ENCODE data around the gene HNRNPDL.
"Not testable (repeated sequence)": the region's sequence is repeated elsewhere in the genome, so short reads cannot be mapped to it uniquely, and the experiment has no call there.

GRCh38 chr4:82390061-82390460 lies 40.2 kb downstream of the HNRNPDL start:
- not testable (repeated sequence) for TF ChIP-seq CTCF (tag by site-specific recombination; IDR thresholded peaks at IDR 0.05); ZNF114 (tag by site-specific recombination; IDR thresholded peaks at IDR 0.05); ZNF449 (tag by site-specific recombination; IDR thresholded peaks at IDR 0.05); ZNF558 (tag by site-specific recombination; IDR thresholded peaks at IDR 0.05); ZEB2 (tag by site-specific recombination; IDR thresholded peaks at IDR 0.05); SETDB1 (IDR thresholded peaks at IDR 0.05; ENCODE audit: insufficient read length, low read length); REST (tag by site-specific recombination; IDR thresholded peaks at IDR 0.05); ZBTB21 (tag by site-specific recombination; IDR thresholded peaks at IDR 0.05)

Data from HEK293 (cell line).